Fibroblast of skin of right biceps (primary cell): ENCODE results near the gene THUMPD2.

ENCODE experiments used
- DNase-seq: peaks from one replicate; pipeline ENCODE4 v3.0.0-alpha.2; 2013

The THUMPD2 gene

DNA sequence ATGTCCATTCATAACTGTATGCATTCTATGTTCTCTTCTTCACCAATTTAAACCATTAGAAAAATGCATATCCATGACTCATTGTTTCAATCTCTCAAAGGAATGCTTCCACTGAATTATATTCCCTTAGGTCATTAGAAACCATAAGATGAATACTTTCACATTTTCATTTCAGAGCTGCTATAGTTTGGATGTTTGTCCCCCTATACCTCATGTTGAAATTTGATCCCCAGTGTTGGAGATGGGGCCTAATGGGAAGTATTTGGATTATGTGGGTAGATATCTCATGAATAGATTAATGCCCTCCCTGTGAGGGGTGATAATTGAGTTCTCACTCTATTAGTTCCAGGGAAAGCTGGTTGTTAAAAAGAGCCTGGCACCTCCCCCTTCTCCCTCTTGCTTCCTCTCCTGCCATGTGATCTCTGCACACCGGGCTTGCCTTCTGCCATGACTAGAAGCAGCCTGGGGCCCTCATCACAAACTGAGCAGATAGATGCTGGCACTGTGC is 35.7 kb downstream of the THUMPD2 start:
- DNase-seq, result peak; percentile 87

DNA sequence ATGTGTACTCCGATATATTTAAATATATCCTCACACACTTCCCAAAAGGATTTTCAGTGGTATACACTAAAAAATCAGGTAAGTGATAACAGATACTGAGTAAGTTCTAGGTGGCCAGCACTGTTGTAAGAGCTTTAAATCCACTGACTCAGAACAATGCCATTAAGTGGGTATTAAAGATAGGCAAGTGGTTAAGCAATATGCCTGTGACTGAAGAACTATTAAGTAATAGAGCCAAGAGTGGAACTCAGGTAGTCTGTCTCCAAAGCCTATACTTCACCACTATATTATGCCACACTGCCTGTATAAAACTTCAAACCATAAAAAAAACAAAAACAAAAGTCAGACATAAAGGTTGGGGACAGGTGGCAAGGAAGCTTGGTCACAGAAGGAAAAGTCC is 37.2 kb downstream of the THUMPD2 start:
- DNase-seq, result no peak

DNA sequence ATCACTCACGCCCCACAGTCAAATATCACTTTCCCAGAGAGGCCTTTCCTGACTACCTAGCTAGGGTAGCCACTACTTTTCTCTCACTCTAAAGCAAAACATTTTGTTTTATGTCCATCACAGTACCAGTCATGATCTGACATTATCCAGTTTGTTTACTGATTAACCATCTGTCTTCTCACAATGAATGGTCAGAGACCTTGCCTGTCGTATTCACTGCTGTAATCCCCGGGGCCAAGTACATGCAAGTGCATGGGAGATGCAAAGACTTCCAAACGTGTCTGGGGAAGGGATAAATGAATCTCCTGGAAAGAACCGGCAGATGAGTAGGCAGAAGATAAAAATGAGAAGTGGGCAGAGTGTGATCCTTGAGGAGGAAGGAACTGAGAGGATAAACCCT is 39.7 kb downstream of the THUMPD2 start:
- DNase-seq, result no peak

DNA sequence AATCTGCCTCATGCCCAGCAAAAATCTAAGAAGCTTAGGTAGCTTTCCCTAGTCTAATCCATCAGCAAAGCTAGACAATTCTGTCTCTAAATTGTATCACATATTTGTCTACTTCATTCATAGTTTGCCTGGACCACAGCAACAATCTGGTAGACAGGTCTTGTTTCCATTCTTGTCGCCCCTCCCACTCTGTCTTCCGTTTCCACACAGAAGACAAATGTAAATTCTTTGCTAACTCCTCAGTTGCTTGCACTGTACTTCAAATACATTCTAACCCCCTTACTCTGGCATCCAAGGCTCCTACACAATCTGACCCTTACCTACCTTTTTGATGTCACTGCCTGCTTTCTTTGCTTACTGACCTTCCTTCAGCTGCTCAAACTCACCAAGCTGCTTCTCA is 40.1 kb downstream of the THUMPD2 start:
- DNase-seq, result peak; percentile 77

DNA sequence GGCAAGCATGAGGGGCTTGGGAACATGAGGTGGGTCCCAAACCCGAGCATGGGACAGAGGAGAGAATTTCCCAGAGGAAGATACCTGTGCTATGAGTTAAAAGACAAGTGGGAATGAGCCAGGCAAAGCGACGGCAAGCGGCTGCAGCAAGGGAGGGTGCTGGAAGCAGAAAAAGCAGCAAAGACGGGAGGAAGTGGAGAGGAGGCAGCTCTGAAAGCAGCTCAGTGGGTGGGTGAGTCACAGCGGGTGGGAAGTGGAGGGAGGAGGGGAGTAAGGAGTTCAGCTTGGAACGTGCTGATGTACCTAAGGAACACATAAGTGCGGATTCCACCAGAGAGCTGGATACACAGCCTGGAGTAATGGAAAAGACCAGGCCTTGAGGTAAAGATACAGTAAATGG is 41.4 kb downstream of the THUMPD2 start:
- peak; percentile 92 for DNase-seq

DNA sequence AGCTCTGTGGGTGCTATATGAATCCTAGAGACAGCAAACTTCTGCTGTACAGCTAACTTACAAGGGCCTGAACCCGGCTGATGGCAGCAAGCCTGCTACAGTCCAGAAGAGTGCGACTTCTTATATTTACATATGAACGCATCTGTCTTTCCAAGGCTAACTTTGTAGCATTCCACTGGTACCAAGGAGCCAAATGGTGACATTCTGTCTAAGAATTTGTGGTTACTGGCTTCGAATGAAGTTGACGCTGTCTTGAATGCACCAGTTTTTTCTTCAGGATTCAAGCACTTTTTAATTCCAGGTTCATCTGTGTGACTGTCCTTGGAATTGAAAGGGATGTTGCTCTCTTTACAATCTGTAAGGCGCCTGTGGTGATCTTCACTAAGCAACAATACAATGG is 42.4 kb downstream of the THUMPD2 start:
- DNase-seq, result peak; percentile 97

DNA sequence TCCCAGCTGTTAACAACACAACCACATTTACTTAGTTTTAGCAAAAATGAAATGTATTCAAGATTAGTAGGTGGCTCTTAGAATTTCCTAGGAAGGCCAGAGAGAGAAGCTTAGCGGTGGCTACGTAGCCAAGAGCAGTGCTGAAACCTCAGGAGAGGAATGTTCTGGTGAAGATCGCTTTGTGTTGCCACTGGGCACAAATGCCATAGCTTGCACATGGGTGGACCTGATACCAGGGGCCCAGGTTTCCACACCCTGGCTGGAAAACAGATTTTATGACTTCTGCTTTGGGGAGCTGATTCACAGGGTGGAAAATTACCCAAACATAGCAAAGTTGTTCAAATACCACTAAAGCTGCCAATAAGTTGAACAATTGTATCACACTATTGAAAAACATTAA is 43.4 kb downstream of the THUMPD2 start:
- DNase-seq, result no peak

DNA sequence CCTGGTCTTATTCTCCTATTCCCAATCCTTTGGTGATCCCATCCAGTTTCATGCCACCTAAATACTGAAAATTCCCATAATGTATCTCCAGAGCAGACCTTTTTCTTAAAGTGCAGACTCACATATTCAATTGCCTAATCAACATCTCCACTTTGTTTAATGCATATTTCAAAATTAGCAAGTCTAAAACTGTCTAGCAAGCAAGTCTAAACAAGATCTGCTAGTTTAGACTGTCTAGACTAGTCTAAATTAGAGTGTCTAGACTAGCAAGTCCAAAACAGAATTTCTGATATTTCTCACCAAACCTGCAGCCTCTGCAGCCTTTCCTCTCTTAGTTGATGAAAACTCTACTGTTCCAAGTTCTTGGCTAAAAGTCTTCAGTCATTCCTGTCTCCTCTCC is 44.6 kb downstream of the THUMPD2 start:
- DNase-seq, result no peak

DNA sequence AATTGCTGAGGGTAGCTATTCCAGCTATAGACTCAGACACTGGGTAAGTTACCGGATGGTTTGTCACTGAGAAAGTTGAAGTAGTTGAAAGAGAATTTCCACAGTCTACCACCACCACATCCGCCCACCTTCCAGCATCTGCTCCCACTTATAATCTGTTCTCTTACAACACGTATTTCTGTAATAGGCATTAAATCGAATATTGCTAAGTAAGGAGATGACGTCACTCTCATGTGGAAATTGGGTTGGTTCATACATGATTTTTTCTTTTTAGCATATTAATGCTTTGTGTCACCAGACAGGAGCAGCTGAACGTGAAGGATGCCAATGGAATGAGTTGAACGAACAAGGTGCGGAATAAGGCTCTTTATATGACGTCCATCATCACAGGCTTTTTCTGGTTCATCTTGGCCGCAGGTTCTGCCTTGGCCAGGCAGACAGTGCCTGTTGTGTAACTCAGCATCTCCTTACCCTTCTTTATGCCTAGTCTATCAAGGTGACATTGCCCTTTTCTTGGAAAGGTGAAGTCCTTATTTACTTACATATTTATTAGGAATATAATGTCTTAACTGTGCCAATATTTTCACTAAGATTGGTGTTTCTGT is 45.9 kb downstream of the THUMPD2 start:
- DNase-seq, result peak; percentile 78

DNA sequence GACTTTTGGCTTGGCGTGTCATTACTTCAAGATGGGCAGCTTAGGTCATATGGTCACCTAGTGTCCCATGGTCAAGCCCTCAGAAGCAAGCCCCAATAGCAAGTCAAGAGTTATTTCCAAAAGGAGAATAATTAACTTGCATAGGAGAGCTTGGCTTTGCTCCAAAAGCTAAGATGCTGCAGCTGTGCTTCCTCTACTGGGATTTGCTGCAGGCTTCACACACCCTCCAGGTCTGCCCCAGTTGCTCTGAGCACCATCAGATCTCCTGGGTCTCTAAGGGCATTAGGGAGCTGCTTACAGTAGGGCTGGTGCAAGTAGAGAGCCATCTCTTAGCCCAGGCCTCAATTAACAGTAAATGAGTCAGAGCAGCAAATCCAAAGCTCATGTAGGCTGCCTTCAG is 46.6 kb downstream of the THUMPD2 start:
- no peak for DNase-seq

DNA sequence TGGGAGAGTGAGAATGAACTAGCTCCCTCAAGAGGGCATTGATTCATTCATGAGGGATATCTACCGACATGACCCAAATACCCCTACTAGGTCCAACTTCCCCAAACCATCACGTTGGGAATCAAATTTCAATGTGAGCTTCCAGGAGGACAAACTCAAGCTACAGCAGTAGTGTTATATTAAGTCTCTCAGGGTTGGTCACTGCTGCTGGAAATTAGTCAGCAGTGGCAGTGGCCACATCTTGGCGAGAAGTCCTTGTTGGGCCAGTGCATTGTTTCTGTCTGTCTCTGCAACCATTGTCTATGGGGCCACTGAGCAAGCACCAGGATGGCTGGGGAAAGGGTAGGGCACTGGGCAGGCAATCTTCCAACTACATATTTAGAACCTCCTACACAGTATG is 47.5 kb downstream of the THUMPD2 start:
- no peak for DNase-seq

DNA sequence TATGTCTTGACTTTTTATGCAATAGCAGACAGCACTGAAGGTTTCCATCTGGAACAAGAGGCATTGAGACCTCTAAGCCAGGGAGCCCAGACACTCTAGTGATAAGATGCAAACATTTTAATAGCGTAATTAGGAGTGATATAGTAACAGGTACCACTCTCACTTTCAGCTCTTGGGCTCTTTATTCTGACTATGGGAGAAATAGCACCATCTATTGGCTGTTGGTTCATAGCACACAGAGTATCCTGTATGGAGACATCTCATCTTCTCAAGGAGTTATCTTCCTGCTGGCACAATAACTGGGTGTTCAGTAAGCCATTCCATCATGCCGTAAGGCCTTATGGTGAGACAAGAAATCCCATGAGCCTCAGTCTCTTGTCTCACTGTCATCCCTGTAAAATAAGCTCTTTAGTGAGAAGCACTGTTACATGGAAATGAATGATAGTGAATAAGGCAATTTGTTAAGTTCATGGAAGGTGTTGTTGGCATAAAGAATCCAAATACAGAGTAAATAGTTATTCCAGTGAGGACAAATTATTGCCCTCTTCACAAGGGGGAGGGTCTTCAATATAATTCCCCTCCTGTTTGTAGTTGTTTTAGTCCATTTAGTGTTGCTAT is 48.3 kb downstream of the THUMPD2 start:
- no peak for DNase-seq

DNA sequence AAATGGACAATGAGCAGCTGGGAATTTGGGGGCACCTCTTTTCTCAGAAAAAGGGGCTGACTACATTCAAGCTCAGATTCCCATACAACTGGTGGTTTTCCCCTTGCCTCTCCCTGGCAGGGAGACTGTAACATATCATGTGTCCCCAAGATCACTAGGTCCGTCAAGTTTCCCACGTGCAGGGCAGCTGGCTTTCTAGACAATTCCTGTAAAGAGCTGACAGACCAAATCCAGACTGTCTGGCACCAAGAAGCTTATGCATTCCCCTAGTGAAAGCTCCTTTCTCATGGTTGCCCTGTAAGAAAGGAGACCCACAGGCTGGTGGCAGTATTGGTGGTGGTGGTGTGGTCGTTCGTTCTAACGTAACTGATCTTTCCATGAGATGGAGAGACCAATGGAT is 48.8 kb downstream of the THUMPD2 start:
- DNase-seq, result no peak

DNA sequence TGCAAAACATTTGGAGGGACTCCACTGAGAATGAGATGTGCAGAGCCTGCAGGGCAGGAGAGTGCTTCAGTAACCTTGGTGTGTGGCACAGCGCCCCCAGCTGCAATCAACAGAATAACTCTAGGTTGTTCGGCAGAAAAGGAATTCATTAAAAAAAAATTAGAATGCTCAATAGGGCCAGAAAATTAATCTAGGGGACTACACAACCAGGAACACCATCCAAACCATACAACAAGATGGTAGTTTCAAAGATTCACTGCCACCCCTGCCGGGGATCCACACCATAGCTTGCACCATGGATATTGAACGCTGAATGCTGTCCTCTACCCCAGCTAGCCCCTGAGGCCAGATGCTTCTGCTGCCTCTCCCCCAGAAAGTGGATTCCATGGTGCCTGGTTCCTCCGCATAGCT is 50.1 kb downstream of the THUMPD2 start:
- DNase-seq, result peak; percentile 47

DNA sequence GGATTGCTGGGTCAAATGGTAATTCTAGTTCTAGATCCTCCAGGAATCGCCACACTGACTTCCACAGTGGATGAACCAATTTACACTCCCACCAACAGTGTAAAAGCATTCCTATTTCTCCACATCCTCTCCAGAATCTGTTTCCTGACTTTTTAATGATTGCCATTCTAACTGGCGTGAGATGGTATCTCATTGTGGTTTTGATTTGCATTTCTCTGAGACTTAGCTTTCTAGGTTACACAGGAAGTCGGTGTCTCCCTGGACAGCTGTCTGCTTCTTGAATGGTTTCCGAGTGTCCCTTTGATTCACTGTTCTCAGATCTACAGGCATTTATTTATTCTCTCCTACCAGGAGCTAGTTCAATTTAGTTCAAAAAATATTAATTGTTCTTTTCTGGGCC is 51.0 kb downstream of the THUMPD2 start:
- DNase-seq, result peak; percentile 47

DNA sequence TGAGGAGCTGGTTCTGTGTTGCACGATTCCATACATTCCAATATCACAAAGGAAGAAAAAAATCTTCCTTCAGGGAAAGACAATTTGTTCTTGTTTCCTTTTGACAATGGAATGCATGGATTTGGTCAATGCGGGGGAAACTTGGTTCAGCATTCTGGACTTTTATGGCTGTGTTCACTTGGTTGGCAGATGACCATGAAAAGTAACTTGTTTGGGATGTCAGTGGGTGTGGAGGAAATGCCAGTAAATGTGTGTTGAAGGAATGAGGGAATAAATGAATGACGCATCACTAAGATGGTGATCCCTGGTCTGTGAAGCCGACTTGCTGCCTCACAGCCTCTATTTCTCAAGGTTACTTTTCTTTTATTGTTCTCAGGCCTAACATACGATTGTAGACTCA is 53.7 kb downstream of the THUMPD2 start:
- peak; percentile 82 for DNase-seq

DNA sequence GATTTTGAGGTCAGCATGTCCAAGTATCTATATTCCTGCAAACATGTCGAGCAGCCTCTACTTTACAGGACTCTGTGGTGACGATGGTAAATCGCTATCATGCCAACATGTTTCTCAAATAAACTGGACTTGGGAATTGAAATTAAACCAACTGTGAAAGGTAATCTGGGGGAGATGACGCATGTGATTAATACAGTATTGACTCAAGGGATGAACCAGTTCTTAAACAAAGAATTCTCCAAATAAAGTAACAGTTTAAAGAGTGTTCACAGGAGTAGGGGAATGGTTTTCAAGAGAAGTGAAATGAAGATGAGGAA is 54.3 kb downstream of the THUMPD2 start:
- DNase-seq, result no peak

DNA sequence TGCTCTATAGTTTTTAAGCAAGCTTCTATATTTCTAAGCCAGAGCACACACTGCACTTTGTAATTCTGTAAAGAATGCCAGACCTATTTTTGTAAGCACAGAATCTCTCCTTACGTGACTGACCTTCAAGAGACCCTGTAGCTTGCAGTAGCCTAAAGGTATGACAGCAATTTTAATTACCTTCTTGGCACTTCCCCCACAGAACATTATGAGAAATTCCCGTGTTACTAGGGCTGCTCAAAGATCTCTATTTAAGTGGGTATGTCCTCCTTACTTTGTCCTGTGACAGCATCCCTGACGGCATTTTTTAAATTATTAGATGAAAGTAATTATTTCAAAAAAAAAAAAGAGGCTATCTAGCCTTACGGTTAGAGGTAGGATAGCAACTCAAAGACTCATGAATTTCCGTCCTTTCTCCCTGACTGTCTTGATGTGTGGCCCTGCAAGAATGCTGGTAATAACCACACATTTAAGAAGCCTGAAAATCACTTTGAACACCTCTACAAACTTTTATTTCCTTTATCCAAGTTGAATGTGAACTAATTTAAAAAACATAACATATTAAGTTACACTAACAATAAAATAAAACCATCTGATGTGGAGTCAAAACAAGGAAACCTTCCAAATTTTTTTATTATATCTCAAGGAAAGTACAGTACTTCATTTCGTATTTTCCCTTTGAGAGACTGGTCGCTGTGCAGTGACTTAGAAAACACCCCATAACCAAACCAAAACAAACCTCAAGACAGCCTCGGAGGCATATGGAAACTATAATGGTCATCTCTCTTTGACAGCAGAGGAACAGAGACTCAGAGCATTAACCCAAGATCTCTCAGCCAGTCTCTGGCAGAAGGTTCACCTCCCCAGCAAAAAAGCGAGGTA is 54.9 kb downstream of the THUMPD2 start:
- peak; percentile 79 for DNase-seq

DNA sequence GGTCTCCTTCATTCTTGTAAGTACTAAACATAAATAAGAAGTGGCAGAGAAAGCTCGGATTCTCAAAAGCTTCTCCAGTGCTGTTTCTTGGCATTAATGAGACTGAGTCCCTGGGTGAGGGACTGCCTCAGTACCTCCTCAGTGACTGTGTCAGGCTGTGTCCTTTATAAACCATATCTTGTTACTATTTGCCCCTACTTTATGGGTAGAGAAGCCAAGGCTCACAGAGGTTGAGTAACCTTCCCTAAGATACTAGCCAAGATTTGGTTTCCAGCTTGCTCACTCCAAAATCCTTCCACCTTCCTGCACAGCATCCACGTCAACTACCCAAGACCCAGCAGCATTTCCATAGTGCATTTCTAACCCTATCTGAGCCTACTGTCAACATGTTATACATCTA is 55.6 kb downstream of the THUMPD2 start:
- no peak for DNase-seq

DNA sequence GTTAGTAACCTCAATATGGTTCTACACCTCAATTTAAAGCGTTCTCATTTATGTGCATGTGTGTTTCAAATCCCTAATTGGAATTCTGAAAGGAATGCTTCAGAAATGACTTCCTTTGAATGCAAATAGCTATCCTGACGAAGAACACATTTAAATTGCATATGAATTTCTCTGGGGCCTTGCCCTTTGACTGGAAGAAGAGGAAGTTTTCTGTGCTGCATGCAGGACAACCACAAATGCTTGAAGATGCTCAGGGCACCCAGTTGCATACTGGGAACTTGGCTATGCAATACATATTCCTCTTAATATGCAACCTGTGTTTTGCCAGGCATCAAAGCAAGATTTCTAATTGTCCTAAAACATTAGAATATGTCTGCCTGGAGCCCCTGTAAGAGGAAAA is 58.1 kb downstream of the THUMPD2 start:
- no peak for DNase-seq

DNA sequence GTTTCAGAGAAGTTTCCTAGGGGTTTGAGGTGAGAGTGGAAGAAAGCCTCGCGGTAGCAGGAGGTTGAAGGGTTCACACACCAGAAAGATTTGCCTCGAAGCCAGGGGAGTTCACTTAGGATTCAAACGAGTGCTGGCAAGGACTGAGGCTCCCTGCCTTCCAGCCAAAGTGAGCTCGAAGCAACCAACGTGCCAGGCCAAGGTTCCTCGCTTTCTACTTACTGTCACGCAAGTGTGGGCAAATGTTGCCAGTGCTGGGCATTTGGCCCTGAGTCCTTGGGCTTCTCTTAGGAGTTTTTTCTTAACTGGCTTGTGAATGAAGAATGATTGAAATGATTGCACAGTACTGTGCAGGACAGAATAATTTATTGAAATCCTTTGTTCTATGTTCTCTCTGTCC is 59.7 kb downstream of the THUMPD2 start:
- no peak for DNase-seq

DNA sequence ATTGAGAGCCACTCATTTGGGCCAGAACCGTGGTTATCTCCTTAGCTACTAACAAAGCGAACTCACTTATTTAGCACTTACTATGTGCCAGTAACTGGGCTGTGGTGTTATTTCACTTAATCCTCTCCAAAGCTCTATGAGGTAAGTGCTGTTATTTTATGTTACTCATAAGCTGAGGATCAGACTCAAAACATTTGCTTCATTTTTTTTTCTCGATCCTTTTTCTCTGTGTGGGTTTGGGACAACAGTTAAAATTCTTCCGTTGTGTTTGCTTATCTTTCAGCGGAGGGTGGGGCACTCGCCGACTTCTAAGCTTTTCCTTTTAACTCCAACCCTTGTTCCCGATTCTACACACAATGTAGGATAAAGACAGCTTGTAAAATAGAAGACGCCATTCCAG is 60.6 kb downstream of the THUMPD2 start:
- no peak for DNase-seq

DNA sequence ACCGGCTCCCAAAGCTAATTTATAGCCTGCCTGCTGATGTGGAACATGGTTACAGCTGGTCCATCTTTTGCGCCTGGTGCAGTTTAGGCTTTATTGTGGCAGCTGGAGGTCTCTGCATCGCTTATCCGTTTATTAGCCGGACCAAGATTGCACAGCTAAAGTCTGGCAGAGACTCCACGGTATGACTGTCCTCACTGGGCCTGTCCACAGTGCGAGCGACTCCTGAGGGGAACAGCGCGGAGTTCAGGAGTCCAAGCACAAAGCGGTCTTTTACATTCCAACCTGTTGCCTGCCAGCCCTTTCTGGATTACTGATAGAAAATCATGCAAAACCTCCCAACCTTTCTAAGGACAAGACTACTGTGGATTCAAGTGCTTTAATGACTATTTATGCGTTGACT is 62.0 kb downstream of the THUMPD2 start:
- DNase-seq, result no peak

DNA sequence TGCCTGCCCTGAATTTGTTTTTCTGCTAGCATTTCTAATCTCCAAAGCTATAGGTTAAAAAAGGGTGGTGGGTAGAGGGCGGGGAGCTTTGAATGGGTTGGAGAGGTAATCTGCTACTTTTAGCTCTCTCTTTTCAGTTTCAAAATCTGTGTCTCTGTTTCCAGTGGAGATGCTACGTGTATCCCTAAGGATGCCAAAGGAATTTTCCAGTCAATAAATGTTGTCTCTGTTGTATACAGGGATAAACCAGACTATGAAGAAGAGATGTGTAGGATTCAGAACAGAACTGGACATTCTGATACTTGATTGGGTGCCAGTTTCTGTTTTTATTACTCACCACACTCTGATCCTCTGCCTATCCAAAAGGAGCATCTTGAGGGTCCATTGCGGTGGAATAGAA is 63.2 kb downstream of the THUMPD2 start:
- DNase-seq, result no peak
